HS-27A (cell line): ENCODE data around the gene LHFPL3.
"Not testable (repeated sequence)": the region's sequence is repeated elsewhere in the genome, so short reads cannot be mapped to it uniquely, and the experiment has no call there.

Source experiments
- DNase-seq: peaks from one replicate; pipeline ENCODE4 v3.0.0-alpha.2; 2012; ENCODE audit warnings: low read depth, missing footprints

Gene LHFPL3

GRCh38 chr7:104898434-104898833, 570.0 kb downstream of the LHFPL3 start:
- DNase-seq, result no peak

GRCh38 chr7:104900525-104901239, 572.3 kb downstream of the LHFPL3 start:
- no peak for DNase-seq

- DNase-seq, result no peak
Observed at GRCh38 chr7:104901240-104901619, 572.8 kb downstream of the LHFPL3 start.

- no peak for DNase-seq
Observed at GRCh38 chr7:104902183-104902582, 573.8 kb downstream of the LHFPL3 start.

- DNase-seq, result no peak
Observed at GRCh38 chr7:104903044-104903443, 574.6 kb downstream of the LHFPL3 start.

- no peak for DNase-seq
Observed at GRCh38 chr7:104903846-104904245, 575.4 kb downstream of the LHFPL3 start.

- DNase-seq, result no peak
Observed at GRCh38 chr7:104906032-104906431, 577.6 kb downstream of the LHFPL3 start.

GRCh38 chr7:104906556-104906955, 578.2 kb downstream of the LHFPL3 start:
- DNase-seq, result no peak

GRCh38 chr7:104908636-104909035, 580.2 kb downstream of the LHFPL3 start:
- DNase-seq, result no peak

GRCh38 chr7:104909096-104909495, 580.7 kb downstream of the LHFPL3 start:
- no peak for DNase-seq

GRCh38 chr7:104914421-104914820, 586.0 kb downstream of the LHFPL3 start:
- no peak for DNase-seq

GRCh38 chr7:104921596-104921995, 593.2 kb downstream of the LHFPL3 start:
- no peak for DNase-seq

GRCh38 chr7:104922182-104923009, 594.0 kb downstream of the LHFPL3 start:
- DNase-seq, result no peak

GRCh38 chr7:104923010-104923421, 594.6 kb downstream of the LHFPL3 start:
- DNase-seq, result peak; percentile 61

- DNase-seq, result not testable (repeated sequence)
Observed at GRCh38 chr7:104926189-104926588, 597.8 kb downstream of the LHFPL3 start.

- no peak for DNase-seq
Observed at GRCh38 chr7:104926601-104927041, 598.2 kb downstream of the LHFPL3 start.

GRCh38 chr7:104927055-104927454, 598.7 kb downstream of the LHFPL3 start:
- DNase-seq, result no peak

GRCh38 chr7:104928721-104929400, 600.5 kb downstream of the LHFPL3 start:
- no peak for DNase-seq

- no peak for DNase-seq
Observed at GRCh38 chr7:104929921-104930320, 601.5 kb downstream of the LHFPL3 start.

GRCh38 chr7:104931181-104931781, 602.9 kb downstream of the LHFPL3 start:
- DNase-seq, result no peak

GRCh38 chr7:104933022-104933421, 604.6 kb downstream of the LHFPL3 start:
- no peak for DNase-seq

- no peak for DNase-seq
Observed at GRCh38 chr7:104933521-104933988, 605.2 kb downstream of the LHFPL3 start.
